Measurements from ENCODE around the gene AMN.

DNA sequence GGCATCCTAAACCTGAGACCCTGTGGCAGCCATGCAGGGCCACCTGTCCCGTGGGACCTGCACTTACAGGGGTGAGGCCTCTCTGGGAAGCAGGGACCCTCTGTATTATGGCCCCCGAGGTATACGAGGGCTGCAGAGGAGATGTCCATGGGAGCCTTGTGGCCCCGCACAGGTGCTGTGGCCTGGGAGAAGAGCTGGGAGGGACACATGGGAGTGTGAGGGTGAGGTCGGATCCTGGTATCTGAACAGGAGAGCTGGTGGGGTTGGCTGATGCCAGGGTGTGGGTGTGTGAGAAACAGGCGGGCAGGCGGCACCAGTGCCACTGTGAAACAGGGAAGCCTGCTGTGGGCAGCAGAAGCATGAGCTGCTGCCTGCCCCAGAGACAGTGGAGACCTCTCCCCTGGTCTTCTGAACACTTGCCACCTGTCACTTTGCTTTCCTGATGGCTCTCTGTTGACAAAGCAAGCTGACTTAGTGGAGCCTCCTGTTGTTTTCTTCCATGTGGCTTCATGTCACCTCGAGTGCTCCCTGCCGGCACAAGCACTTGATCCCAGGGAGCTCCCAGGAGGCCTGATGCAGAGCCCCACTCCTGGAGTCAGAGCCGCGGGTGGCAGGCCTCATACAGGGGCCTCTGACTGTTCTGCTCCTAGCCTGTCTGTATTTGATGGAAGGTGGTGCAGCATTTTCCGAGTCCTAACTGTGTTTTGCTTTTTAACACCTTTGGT, 19.8 kb upstream of the AMN start:
- TF ChIP-seq EZH2 (IDR thresholded peaks at IDR 0.05; ENCODE audit: borderline replicate concordance, insufficient read depth, low read depth, low read length, poor library complexity, severe bottlenecking) = no peak
- TF ChIP-seq, protein P1, sequence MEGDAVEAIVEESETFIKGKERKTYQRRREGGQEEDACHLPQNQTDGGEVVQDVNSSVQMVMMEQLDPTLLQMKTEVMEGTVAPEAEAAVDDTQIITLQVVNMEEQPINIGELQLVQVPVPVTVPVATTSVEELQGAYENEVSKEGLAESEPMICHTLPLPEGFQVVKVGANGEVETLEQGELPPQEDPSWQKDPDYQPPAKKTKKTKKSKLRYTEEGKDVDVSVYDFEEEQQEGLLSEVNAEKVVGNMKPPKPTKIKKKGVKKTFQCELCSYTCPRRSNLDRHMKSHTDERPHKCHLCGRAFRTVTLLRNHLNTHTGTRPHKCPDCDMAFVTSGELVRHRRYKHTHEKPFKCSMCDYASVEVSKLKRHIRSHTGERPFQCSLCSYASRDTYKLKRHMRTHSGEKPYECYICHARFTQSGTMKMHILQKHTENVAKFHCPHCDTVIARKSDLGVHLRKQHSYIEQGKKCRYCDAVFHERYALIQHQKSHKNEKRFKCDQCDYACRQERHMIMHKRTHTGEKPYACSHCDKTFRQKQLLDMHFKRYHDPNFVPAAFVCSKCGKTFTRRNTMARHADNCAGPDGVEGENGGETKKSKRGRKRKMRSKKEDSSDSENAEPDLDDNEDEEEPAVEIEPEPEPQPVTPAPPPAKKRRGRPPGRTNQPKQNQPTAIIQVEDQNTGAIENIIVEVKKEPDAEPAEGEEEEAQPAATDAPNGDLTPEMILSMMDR (IDR thresholded peaks at IDR 0.05) = no peak
